ENCODE data around the gene HJV. TPM values are rescaled to one million over a fixed set of nuclear protein-coding genes. Genes with fewer than 3 reads are reported as not detected.

HJV gene
- total RNA-seq, 2 donors from 2014 or later = not detected

DNA sequence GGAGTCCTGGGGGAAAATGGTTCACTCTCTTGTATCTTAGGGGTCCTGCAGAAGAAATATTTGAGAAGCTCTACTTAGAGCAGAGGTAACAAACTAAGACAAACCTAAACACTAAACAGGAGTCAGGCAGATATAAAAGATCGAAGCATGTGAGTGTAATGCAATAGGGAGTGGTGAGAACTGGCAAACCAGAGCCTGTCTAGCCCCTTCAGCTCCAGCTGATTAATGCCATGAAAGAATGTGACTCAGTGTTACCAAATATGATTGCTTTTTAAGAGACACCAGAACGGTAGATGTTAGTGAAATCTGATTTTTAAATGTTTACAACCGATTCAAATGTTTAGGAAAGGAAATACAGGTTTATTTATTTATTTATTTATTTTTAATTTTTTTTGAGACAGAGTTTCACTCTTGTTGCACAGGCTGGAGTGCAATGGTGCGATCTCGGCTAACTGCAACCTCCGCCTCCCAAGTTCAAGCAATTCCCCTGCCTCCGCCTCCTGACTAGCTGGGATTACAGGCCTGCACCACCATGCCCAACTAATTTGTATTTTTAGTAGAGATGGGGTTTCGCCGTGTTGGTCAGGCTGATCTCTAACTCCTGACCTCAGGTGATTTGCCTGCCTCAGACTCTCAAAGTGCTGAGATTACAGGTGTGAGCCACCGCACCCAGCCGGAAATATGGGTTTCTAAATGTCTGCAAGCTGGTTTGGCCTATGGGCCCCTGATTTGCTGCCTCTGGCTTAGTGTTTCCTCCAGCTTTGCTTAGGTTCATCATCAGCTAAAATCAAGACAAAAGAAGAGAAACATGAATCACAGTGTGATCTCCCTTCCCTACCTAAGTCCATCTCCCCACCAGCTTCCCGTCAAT is 37.3 kb downstream of the HJV start:
- Mint-ChIP-seq H3K4me3 (peak overlapping the region; percentile 61), H3K4me1 (peaks cover 58% of the 10 kb centered on the region), H3K27ac (no peak overlapping the region), H3K36me3 (ENCODE audit: low read depth) (no peaks in the 10 kb centered on the region), H3K27me3 (no peaks in the 10 kb centered on the region)
- no peaks in the 10 kb centered on the region for H3K9me3 ChIP-seq (ENCODE audit: control insufficient read depth, low read length, poor library complexity, severe bottlenecking)
- ATAC-seq (peak; percentile 35), DNase-seq (peak in 1 of 3 donors; percentile 32)

DNA sequence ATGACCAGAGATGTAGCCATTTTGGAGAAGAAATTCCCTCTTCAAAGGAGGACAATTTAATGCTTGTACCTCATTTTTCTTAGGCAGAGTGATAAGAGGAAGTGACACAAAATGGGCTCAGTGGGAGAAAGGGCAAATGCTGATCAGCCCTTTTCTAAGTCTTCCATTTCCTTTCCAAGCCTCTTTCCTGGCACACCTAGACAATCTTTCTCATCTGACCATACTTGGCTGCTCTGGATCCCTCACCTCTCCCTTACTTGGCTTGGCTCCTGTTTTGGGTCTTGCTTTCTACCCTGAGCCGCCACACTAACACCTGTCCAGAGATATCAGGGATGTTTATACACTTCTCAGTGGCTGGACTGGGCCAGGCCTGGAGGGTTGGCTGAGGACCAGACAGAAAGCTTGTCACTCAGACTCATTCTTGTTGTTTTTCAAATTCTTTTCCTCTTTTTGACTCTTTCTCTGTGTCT is 38.3 kb downstream of the HJV start:
- H3K4me3 Mint-ChIP-seq = peak overlapping the region; percentile 68
- H3K9me3 ChIP-seq (ENCODE audit: control insufficient read depth, low read length, poor library complexity, severe bottlenecking) = no peaks in the 10 kb centered on the region
- H3K36me3 Mint-ChIP-seq (ENCODE audit: low read depth) = no peaks in the 10 kb centered on the region
- peaks cover 51% of the 10 kb centered on the region for H3K4me1 Mint-ChIP-seq
- H3K27ac Mint-ChIP-seq = no peak overlapping the region
- ATAC-seq (no peak), DNase-seq (no peak)
- no peaks in the 10 kb centered on the region for H3K27me3 Mint-ChIP-seq

DNA sequence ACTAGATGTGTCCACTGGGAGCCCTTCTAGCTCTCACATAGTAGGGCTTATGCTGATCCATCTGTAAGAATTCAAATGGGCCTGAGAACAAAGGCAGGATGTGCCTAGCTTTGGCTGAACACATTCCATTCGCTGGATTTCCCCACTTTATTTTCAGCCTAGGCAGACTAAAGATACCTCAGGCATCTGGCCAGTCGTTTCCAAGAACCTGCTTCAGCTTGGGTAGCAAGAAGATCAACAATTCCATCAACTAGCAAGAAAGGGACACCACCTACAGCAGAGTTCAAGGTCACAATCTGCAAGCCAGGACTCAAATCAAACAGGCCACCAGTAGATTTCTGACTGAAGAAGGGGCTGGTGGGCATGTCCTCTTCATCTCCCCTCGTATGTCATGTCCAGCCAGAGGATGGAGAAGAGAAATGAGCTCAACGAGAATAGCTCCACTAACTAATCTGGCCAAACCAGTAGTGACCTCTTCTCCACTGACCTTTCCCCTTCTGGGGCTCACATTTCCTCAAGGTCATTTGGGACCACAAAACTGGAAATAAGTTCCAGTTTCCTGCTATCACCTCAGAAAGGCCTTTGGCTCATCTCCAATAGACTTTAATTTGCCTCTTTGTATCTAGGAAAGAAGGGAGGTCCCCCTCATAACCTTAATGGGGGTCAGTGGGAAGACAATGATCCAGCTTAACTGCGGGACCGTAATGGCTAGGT is 39.4 kb downstream of the HJV start:
- Mint-ChIP-seq H3K36me3 (ENCODE audit: low read depth) (no peaks in the 10 kb centered on the region), H3K27me3 (no peaks in the 10 kb centered on the region), H3K4me3 (peak overlapping the region; percentile 39), H3K4me1 (peaks cover 48% of the 10 kb centered on the region), H3K27ac (no peak overlapping the region)
- H3K9me3 ChIP-seq (ENCODE audit: control insufficient read depth, low read length, poor library complexity, severe bottlenecking) = no peaks in the 10 kb centered on the region
- no peak for ATAC-seq
- DNase-seq = no peak

DNA sequence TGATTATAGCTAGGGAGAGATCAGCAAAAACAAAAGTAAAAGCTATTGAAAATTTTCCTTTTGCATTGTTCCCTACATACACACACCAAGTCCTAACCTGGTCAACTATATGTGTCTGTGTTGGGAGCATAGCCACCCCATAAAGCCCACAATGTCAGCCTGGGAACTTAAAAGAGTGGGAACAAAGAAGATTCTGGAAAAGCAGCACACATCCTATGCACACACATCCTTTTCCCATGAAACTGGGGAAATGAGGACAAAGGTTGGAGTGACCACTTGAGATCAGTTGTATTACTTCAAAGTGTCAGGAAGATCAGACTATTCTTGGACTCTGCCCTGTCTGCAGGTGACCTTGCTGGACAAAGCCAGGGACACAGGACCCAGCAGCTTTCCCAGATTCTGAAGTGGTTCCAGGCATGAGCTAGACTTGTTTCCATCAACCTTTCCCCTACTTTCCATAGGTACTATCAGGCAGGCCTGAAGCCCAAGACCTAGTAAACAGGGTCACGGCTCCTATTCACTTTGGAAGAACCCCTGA is 41.0 kb downstream of the HJV start:
- H3K27ac Mint-ChIP-seq = no peak overlapping the region
- no peaks in the 10 kb centered on the region for H3K27me3 Mint-ChIP-seq
- DNase-seq (no peak), ATAC-seq (no peak)
- H3K36me3 Mint-ChIP-seq (ENCODE audit: low read depth) = no peaks in the 10 kb centered on the region
- no peak overlapping the region for H3K4me3 Mint-ChIP-seq
- no peaks in the 10 kb centered on the region for H3K9me3 ChIP-seq (ENCODE audit: control insufficient read depth, low read length, poor library complexity, severe bottlenecking)
- H3K4me1 Mint-ChIP-seq = peaks cover 42% of the 10 kb centered on the region

DNA sequence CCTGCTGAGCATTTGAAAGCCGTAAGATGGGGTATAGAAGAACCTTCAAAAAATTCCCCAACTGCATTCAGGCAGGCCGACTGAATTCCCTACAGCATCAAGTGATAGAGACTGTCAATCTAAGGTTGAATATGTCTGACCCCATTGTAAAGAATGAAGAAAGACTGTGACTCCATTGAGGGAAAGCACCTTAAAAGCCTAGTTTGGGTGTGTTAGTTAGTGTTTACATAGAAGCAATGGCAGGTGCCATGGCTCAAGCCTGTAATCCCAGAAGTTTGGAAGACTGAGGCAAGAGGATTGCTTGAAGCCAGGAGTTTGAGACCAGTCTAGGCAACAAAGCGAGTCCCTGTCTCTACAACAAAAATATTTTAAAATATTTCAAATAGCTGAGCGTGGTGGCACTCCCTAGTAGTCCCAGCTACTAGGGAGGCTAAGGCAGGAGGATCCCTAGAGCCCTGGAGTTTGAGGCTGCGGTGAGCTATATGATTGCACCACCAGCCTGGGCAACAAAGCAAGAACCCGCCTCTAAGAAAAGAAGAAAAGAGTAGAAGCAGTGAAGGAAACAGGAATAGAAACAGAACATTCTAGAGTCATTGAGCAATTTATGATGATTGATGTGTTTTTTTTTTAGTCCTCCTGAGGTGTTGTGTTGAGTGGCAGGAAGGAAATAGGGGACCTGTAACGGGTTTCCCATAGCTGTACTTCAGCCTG is 41.6 kb downstream of the HJV start:
- H3K27ac Mint-ChIP-seq = no peak overlapping the region
- ATAC-seq (peak; percentile 65), DNase-seq (no peak)
- H3K27me3 Mint-ChIP-seq = no peaks in the 10 kb centered on the region
- no peak overlapping the region for H3K4me3 Mint-ChIP-seq
- peaks cover 40% of the 10 kb centered on the region for H3K4me1 Mint-ChIP-seq
- H3K9me3 ChIP-seq (ENCODE audit: control insufficient read depth, low read length, poor library complexity, severe bottlenecking) = no peaks in the 10 kb centered on the region
- H3K36me3 Mint-ChIP-seq (ENCODE audit: low read depth) = no peaks in the 10 kb centered on the region

DNA sequence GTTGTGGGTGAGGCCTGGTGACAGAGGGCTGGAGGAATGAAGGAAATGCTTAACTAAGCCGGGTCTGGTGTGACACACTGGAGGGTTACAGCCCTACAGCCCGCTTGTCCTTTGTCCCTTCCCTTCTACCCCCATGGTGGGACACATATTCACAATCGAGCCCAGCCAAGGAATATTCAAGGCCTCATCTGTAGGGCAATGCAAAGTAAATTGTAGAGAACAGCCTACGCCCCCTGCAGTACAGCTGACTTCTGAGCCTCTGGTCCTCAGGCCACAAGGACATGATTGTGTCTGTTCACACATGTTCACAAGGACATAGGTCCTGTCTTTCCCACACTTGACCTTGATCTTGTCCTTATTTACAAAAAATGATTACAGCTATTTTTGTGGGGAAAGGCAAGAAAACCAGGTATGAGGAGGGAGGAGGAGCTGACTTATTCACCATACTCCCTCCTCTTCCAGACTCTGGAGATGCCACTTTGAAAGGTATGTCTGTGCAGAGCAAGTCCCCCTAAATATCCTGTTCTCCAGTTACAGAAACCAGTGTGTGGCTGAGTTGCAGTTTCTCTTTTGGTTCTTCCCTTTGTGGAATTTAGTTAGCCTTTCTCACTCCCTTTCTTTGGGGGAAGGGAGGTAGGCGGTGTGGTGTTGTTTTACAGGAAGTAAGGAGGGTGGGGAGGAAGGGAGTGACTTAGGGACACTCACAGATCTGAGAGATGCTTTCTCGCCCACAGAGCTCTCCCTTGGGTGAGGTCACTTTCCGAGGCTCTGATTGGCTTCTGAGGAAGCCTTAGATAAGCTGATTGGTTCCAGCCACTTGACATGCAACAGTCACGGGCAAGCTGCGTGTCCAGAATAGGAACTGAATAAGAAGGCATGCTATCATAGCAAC is 42.4 kb downstream of the HJV start:
- Mint-ChIP-seq H3K4me1 (peaks cover 34% of the 10 kb centered on the region), H3K36me3 (ENCODE audit: low read depth) (no peaks in the 10 kb centered on the region), H3K4me3 (no peak overlapping the region), H3K27ac (no peak overlapping the region), H3K27me3 (no peaks in the 10 kb centered on the region)
- peak; percentile 83 for ATAC-seq
- no peaks in the 10 kb centered on the region for H3K9me3 ChIP-seq (ENCODE audit: control insufficient read depth, low read length, poor library complexity, severe bottlenecking)
- DNase-seq = peak; percentile 38 to 63 (median 46)

DNA sequence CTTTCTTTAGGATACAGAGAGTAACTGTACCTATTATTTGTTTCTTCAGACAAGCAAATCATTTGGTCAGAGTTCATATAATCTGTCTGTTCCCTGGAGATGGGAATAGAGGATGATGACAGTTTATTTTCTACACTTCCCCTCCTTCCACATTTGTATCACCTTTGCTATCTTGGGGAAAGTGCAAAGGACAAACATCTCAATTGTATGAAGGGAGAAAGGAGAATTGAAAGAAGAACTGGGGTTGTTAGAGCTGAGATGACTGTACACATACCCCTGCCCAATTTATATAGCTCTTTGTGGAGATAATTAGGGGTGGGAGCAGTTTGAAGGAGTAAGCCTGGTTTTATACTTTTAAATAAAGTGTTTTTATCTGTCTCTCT is 43.1 kb downstream of the HJV start:
- no peak for ATAC-seq
- H3K9me3 ChIP-seq (ENCODE audit: control insufficient read depth, low read length, poor library complexity, severe bottlenecking) = no peaks in the 10 kb centered on the region
- no peak for DNase-seq
- H3K27me3 Mint-ChIP-seq = no peaks in the 10 kb centered on the region
- H3K36me3 Mint-ChIP-seq (ENCODE audit: low read depth) = no peaks in the 10 kb centered on the region
- H3K4me3 Mint-ChIP-seq = no peak overlapping the region
- H3K4me1 Mint-ChIP-seq = peaks cover 28% of the 10 kb centered on the region
- no peak overlapping the region for H3K27ac Mint-ChIP-seq

DNA sequence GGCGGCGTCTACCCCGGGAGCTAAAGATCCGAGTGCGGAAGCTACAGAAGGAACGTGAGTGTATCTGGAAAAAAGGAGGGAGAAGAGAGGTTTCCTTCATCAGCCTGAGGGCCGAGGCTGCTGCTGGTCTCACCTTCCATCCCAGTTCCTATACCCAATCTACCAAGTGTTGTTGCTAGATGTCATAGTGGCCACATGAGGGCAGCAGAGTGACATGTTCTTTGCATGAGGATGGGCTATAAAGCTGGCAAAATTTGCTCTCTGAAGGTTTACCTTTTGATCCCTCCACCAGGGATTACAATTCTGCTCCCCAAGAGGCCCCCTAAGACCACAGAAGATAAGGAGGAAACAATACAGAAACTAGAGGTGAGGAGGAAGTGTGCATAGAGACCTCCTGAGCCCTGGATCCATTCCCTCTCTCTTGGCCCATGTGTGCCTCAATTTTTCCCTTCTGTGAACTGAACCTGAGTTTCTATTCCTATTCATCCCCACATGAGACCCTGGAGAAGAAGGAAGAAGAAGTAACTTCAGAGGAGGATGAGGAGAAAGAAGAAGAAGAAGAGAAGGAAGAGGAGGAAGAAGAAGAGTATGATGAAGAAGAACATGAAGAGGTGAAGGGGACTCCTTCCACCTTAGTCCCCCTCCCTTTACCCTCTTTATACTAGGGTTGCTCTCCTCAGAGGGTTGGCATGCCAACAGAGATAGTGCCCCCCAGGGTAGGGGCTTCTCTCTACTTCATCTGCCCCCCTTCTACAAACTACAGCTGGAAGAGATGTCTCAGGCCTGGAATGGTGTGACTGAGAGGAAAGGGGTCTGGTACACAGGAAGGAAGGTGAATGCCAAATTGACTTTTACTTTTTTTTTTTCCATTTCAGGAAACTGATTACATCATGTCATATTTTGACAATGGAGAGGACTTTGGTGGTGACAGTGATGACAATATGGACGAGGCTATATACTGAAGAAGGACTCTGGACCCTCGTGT is 43.8 kb downstream of the HJV start:
- peak; percentile 35 for ATAC-seq
- DNase-seq = peak; percentile 41 to 51 (median 50)
- Mint-ChIP-seq H3K4me3 (no peak overlapping the region), H3K36me3 (ENCODE audit: low read depth) (no peaks in the 10 kb centered on the region), H3K4me1 (peaks cover 27% of the 10 kb centered on the region), H3K27ac (no peak overlapping the region), H3K27me3 (no peaks in the 10 kb centered on the region)
- H3K9me3 ChIP-seq (ENCODE audit: control insufficient read depth, low read length, poor library complexity, severe bottlenecking) = no peaks in the 10 kb centered on the region

DNA sequence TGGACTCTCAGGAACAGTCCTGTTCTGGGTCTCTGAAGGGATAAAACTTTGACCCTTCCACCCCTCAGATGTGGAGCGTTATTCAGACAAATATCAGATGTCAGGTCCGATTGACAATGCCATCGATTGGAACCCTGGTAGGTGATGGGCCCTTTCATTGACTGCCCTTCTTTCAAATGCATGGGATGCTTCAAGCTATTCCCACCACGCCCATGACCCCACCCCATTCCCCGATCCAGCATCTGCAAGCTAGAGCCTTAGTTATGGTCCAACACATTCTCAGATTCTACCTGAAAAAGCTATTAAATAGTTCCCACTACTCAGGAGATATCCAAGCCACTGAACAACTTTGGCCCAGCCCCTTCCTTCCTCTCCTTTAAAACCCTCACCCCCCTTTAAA is 44.5 kb downstream of the HJV start:
- no peak for DNase-seq
- no peak overlapping the region for H3K4me3 Mint-ChIP-seq
- ATAC-seq = no peak

DNA sequence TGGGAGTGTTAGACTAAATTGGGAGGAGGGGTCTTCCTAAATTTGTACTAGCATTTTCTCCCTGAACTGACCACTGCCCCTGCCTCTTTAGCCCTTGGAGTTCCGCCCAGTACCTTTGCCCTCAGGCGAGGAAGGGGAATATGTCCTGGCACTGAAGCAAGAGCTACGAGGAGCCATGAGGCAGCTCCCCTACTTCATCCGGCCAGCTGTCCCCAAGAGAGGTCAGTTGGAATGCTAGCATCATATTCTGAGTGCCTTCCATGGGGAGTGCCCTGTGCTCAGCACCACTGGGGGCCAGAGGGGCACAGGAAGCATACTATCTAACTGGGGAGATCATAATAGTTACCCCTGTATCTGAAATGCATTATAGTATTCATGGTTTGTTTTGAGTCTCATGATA is 46.3 kb downstream of the HJV start:
- DNase-seq (no peak), ATAC-seq (no peak)
- Mint-ChIP-seq H3K4me1 (peaks cover 15% of the 10 kb centered on the region), H3K4me3 (peak overlapping the region; percentile 25), H3K27ac (peak overlapping the region; percentile 21), H3K36me3 (ENCODE audit: low read depth) (peaks cover 2% of the 10 kb centered on the region), H3K27me3 (no peaks in the 10 kb centered on the region)
- no peaks in the 10 kb centered on the region for H3K9me3 ChIP-seq (ENCODE audit: control insufficient read depth, low read length, poor library complexity, severe bottlenecking)

More for the DNA sequence above, 44.5 kb downstream of the HJV start:
- no peaks in the 10 kb centered on the region for H3K36me3 Mint-ChIP-seq (ENCODE audit: low read depth)
- no peaks in the 10 kb centered on the region for H3K27me3 Mint-ChIP-seq
- peaks cover 20% of the 10 kb centered on the region for H3K4me1 Mint-ChIP-seq
- no peaks in the 10 kb centered on the region for H3K9me3 ChIP-seq (ENCODE audit: control insufficient read depth, low read length, poor library complexity, severe bottlenecking)
- no peak overlapping the region for H3K27ac Mint-ChIP-seq

DNA sequence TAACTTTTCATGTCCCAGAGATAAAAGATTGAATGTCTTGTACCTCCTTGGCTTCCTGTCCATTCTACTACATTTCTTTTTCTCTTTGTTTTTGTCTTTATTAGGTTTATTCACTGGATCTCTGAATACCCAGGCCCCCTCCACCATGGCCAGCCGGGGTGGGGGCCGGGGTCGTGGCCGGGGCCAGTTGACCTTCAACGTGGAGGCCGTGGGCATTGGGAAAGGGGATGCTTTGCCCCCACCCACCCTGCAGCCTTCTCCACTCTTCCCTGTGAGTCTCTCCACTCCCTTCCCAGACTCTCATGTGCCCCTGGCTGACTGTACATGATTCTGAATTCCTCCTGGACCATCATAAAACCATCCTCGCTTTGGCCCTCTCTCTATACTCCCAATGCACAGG is 46.8 kb downstream of the HJV start:
- H3K4me3 Mint-ChIP-seq = peak overlapping the region; percentile 25
- ATAC-seq = no peak
- peaks cover 15% of the 10 kb centered on the region for H3K4me1 Mint-ChIP-seq
- DNase-seq = no peak
- no peaks in the 10 kb centered on the region for H3K9me3 ChIP-seq (ENCODE audit: control insufficient read depth, low read length, poor library complexity, severe bottlenecking)
- no peaks in the 10 kb centered on the region for H3K27me3 Mint-ChIP-seq
- H3K36me3 Mint-ChIP-seq (ENCODE audit: low read depth) = peaks cover 2% of the 10 kb centered on the region
- H3K27ac Mint-ChIP-seq = peak overlapping the region; percentile 81
